ENCODE results near the gene OR6C76.

The OR6C76 gene

DNA sequence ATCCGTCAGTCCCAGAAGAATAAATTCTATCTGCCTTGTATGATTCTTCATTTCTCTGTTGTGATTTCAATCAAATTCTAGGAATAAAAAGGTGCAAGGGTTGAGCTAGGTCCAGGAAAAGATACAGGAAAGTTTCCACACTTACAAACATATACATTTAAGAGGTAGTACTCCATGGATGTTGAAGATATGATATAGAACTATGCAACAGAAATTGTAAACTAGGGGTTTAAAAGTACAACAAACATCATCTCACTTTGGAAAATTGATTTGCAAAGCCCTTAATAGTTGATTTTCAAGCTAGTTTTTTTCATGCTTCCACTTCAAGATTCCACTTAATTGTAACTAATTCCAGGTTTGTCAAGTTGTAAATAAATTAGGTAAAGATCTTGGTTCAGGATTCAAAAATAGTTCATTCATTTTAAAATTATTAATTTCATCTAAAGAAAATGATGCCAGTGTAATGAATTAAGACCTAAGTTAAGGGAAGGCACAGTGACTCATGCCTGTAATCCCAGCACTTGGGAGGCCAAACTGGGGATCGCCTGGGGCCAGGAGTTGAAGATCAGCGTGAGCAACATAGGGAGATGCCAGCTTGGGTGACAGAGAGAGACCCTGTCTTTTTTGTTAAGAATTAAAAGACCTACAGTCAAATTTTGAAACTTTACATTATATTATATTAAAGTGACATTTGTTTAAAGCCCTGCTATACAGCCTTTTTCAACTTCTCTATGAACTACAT, 44.2 kb downstream of the OR6C76 start, which contains the start of gene OR6C70:
TSS of gene OR6C70 (minus strand) at position 51 of the 742 bp plus-strand sequence. CDS start at position 51, 0 bp downstream.
- Histone ChIP-seq H3K27me3 (ENCODE audit: insufficient read depth, poor library complexity, severe bottlenecking) (peaks cover 21% of the 10 kb centered on the region), H3K9me3 (ENCODE audit: severe bottlenecking) (no peaks in the 10 kb centered on the region), H3K4me3 (ENCODE audit: severe bottlenecking) (no peak within 1 kb of the TSS), H3K27ac (ENCODE audit: poor library complexity, severe bottlenecking) (no peak within 1 kb of the TSS), H3K36me3 (ENCODE audit: low read depth) (no peaks in the 10 kb centered on the region), H3K4me1 (ENCODE audit: insufficient read depth, poor library complexity, severe bottlenecking) (no peaks in the 10 kb centered on the region)
- peak; percentile 54; the same call in 1 of the 3 replicates for ATAC-seq (ENCODE audit: low read depth)
- TF ChIP-seq, protein P1, sequence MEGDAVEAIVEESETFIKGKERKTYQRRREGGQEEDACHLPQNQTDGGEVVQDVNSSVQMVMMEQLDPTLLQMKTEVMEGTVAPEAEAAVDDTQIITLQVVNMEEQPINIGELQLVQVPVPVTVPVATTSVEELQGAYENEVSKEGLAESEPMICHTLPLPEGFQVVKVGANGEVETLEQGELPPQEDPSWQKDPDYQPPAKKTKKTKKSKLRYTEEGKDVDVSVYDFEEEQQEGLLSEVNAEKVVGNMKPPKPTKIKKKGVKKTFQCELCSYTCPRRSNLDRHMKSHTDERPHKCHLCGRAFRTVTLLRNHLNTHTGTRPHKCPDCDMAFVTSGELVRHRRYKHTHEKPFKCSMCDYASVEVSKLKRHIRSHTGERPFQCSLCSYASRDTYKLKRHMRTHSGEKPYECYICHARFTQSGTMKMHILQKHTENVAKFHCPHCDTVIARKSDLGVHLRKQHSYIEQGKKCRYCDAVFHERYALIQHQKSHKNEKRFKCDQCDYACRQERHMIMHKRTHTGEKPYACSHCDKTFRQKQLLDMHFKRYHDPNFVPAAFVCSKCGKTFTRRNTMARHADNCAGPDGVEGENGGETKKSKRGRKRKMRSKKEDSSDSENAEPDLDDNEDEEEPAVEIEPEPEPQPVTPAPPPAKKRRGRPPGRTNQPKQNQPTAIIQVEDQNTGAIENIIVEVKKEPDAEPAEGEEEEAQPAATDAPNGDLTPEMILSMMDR (IDR thresholded peaks at IDR 0.05; ENCODE audit: poor library complexity, severe bottlenecking), result no peak
- DNase-seq (ENCODE audit: low spot score), result no peak

DNA sequence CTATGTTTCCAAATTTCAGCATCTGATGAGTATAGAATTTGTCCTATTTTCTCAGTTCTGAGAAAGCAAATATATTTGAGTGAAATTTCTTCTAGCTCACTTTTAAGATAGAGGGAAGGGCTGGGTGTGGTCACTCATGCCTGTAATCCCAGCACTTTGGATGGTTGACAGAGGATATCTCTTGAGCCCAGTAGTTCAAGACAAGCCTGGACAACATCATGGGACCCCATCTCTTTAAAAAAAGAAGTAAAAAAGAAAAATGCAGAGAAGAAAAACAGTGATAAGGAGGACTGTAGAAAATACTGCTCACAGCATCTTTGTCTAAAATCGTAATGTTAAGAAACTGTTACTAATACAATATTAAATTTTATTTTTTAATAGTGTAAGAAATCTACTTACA, 46.2 kb downstream of the OR6C76 start:
- no peak overlapping the region for H3K27ac ChIP-seq (ENCODE audit: poor library complexity, severe bottlenecking)
- no peak for DNase-seq (ENCODE audit: low spot score)
- TF ChIP-seq, protein P1 (IDR thresholded peaks at IDR 0.05; ENCODE audit: poor library complexity, severe bottlenecking), result no peak
- H3K27me3 ChIP-seq (ENCODE audit: insufficient read depth, poor library complexity, severe bottlenecking), result peaks cover 21% of the 10 kb centered on the region
- H3K4me3 ChIP-seq (ENCODE audit: severe bottlenecking), result no peak overlapping the region
- ATAC-seq (ENCODE audit: low read depth), result no peak
- H3K9me3 ChIP-seq (ENCODE audit: severe bottlenecking), result no peaks in the 10 kb centered on the region
- no peaks in the 10 kb centered on the region for H3K36me3 ChIP-seq (ENCODE audit: low read depth)
- H3K4me1 ChIP-seq (ENCODE audit: insufficient read depth, poor library complexity, severe bottlenecking), result no peaks in the 10 kb centered on the region
